ENCODE results near the gene EMP3. TPM values are rescaled to one million over a fixed set of nuclear protein-coding genes. Genes with fewer than 3 reads are reported as not detected.

EMP3 gene
- total and polyA plus RNA-seq, 9 of the 15 experiments (the other 6 are each of a cell fraction or from before 2014, with no cell fraction given) = 123 to 386 (median 296) TPM

- TF ChIP-seq GMEB1 (CRISPR knock-in tag; IDR thresholded peaks at IDR 0.05) = no peak
- TF ChIP-seq MAZ (CRISPR knock-in tag; conservative IDR thresholded peaks at IDR 0.05 in 1 of 2, IDR thresholded peaks at IDR 0.05 in 1 of 2) = peak in 1 of 2 experiments; percentile 44; a peak in 1 of 4 replicates
- no peak for TF ChIP-seq GTF2A2 (tag; IDR thresholded peaks at IDR 0.05)
- no peak for TF ChIP-seq TFAM (CRISPR knock-in tag; conservative IDR thresholded peaks at IDR 0.05)
- TF ChIP-seq TEAD2 (tag; IDR thresholded peaks at IDR 0.05) = no peak
- TF ChIP-seq SIX5 (IDR thresholded peaks at IDR 0.05; ENCODE audit: borderline replicate concordance in 1 of 2, insufficient read depth in 1 of 2, low read depth in 1 of 2, low read length in 2 of 2) = peak; percentile 63 to 77; a peak in 3 of 4 replicates
- no peak for TF ChIP-seq GABPA (tag; conservative IDR thresholded peaks at IDR 0.05; ENCODE audit: low read depth)
- peak; percentile 33; the same call in 1 of the 2 replicates for TF ChIP-seq TFAP4 (CRISPR knock-in tag; IDR thresholded peaks at IDR 0.05; ENCODE audit: borderline replicate concordance)
- no peak for TF ChIP-seq ZNF830 (CRISPR knock-in tag; IDR thresholded peaks at IDR 0.05)
- no peak for TF ChIP-seq ELK1 (CRISPR knock-in tag; IDR thresholded peaks at IDR 0.05)
- TF ChIP-seq C11orf30 (IDR thresholded peaks at IDR 0.05; ENCODE audit: low read depth) = no peak
- TF ChIP-seq ZBTB2 (IDR thresholded peaks at IDR 0.05) = no peak
- no peak for TF ChIP-seq NCOA2 (IDR thresholded peaks at IDR 0.05; ENCODE audit: partially characterized antibody in 2 of 2)
- no peak for TF ChIP-seq PYGO2 (tag; IDR thresholded peaks at IDR 0.05)
- TF ChIP-seq YY1 (IDR thresholded peaks at IDR 0.05; ENCODE audit: borderline replicate concordance in 1 of 3, control insufficient read depth in 1 of 3, extremely low read depth in 1 of 3, insufficient read depth in 3 of 3, insufficient read length in 1 of 3, insufficient replicate concordance in 2 of 3, low read depth in 1 of 3, low read length in 2 of 3) = peak in 1 of 3 experiments; percentile 69
- no peak for TF ChIP-seq ZZZ3 (IDR thresholded peaks at IDR 0.05)
- TF ChIP-seq ZNF143 (CRISPR knock-in tag; IDR thresholded peaks at IDR 0.05) = peak; percentile 84
- 0 out of 2 replicates have a peak, but pooled peaks have one; percentile 34 for TF ChIP-seq CREM (IDR thresholded peaks at IDR 0.05; ENCODE audit: low read depth)
- TF ChIP-seq CHD2 (IDR thresholded peaks at IDR 0.05; ENCODE audit: low read depth, low read length) = no peak
- no peak for TF ChIP-seq LCOR (CRISPR knock-in tag; IDR thresholded peaks at IDR 0.05)
- TF ChIP-seq FOXA1 (IDR thresholded peaks at IDR 0.05; ENCODE audit: borderline replicate concordance) = no peak
- TF ChIP-seq NFIC (IDR thresholded peaks at IDR 0.05) = no peak
- TF ChIP-seq ZNF780A (CRISPR knock-in tag; IDR thresholded peaks at IDR 0.05) = no peak
- no peak for TF ChIP-seq ZBTB7A (IDR thresholded peaks at IDR 0.05; ENCODE audit: borderline replicate concordance, control insufficient read depth, low read depth, low read length)
- TF ChIP-seq HSF4 (CRISPR knock-in tag; IDR thresholded peaks at IDR 0.05; ENCODE audit: borderline replicate concordance) = no peak
These were observed 19.5 kb downstream of the EMP3 start (continued) for GRCh38 chr19:48344892-48345291.

Data from K562 (cell line).